WTC11 (cell line): ENCODE results near the gene ABCA12.
"Not testable (repeated sequence)": the region's sequence is repeated elsewhere in the genome, so short reads cannot be mapped to it uniquely, and the experiment has no call there.

ENCODE experiments used
- NR2C2 ChIP-seq: sonication (generic); formaldehyde crosslinking; IDR thresholded peaks from 2 replicates; pipeline ENCODE4 v1.8.0; 2022; ENCODE audit warnings: mild to moderate bottlenecking, missing genetic modification reagents
- TF ChIP-seq, protein P1 (sequence below): fragments of 200-600 bp; IDR thresholded peaks from 2 replicates; pipeline ENCODE4 v1.8.0; 2022; ENCODE audit warnings: antibody characterized with exemption

DNA sequence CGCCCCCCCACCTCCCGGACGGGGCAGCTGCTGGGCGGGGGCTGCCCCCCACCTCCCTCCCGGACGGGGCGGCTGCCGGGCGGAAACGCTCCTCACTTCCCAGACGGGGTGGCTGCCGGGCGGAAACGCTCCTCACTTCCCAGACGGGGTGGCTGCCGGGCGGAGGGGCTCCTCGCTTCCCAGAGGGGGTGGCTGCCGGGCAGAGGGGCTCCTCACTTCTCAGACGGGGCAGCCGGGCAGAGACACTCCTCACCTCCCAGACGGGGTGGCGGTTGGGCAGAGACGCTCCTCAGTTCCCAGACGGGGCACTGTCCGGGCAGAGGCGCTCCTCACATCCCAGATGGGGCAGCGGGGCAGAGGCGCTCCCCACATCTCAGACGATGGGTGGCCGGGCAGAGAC is 24.9 kb upstream of the ABCA12 start:
- TF ChIP-seq, protein P1, sequence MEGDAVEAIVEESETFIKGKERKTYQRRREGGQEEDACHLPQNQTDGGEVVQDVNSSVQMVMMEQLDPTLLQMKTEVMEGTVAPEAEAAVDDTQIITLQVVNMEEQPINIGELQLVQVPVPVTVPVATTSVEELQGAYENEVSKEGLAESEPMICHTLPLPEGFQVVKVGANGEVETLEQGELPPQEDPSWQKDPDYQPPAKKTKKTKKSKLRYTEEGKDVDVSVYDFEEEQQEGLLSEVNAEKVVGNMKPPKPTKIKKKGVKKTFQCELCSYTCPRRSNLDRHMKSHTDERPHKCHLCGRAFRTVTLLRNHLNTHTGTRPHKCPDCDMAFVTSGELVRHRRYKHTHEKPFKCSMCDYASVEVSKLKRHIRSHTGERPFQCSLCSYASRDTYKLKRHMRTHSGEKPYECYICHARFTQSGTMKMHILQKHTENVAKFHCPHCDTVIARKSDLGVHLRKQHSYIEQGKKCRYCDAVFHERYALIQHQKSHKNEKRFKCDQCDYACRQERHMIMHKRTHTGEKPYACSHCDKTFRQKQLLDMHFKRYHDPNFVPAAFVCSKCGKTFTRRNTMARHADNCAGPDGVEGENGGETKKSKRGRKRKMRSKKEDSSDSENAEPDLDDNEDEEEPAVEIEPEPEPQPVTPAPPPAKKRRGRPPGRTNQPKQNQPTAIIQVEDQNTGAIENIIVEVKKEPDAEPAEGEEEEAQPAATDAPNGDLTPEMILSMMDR = not testable (repeated sequence)
- TF ChIP-seq NR2C2 (CRISPR knock-in tag) = not testable (repeated sequence)
